ELF-1 (cell line): ENCODE measurements around the gene OLFM1.
"Not testable (repeated sequence)": the region's sequence is repeated elsewhere in the genome, so short reads cannot be mapped to it uniquely, and the experiment has no call there.

Experiments
- DNase-seq: peaks from one replicate; pipeline ENCODE4 v3.0.0-alpha.2; 2016; ENCODE audit warnings: low read depth, low spot score

Gene OLFM1

GRCh38 chr9:135131488-135131887, 44.0 kb downstream of the OLFM1 start:
- no peak for DNase-seq

- no peak for DNase-seq
These were observed 44.5 kb downstream of the OLFM1 start for GRCh38 chr9:135132008-135132407.

- no peak for DNase-seq
These were observed 47.0 kb downstream of the OLFM1 start for GRCh38 chr9:135134268-135135022.

GRCh38 chr9:135135171-135135928, 47.9 kb downstream of the OLFM1 start:
- no peak for DNase-seq

- no peak for DNase-seq
These were observed 48.5 kb downstream of the OLFM1 start for GRCh38 chr9:135135929-135136315.

GRCh38 chr9:135136481-135136880, 49.0 kb downstream of the OLFM1 start:
- no peak for DNase-seq

- DNase-seq: peak; percentile 89
These were observed 49.7 kb downstream of the OLFM1 start for GRCh38 chr9:135136991-135137832.

- DNase-seq: no peak
These were observed 50.8 kb downstream of the OLFM1 start for GRCh38 chr9:135138078-135138855.

GRCh38 chr9:135139366-135139959, 52.0 kb downstream of the OLFM1 start:
- DNase-seq: no peak

GRCh38 chr9:135141183-135141774, 53.8 kb downstream of the OLFM1 start:
- DNase-seq: no peak

GRCh38 chr9:135144581-135145170, 57.2 kb downstream of the OLFM1 start:
- peak; percentile 66 for DNase-seq

- DNase-seq: no peak
These were observed 57.8 kb downstream of the OLFM1 start for GRCh38 chr9:135145312-135145711.

GRCh38 chr9:135146241-135146640, 58.8 kb downstream of the OLFM1 start:
- no peak for DNase-seq

- no peak for DNase-seq
These were observed 59.5 kb downstream of the OLFM1 start for GRCh38 chr9:135146766-135147473.

GRCh38 chr9:135147474-135147805, 60.0 kb downstream of the OLFM1 start:
- no peak for DNase-seq

- no peak for DNase-seq
These were observed 60.5 kb downstream of the OLFM1 start for GRCh38 chr9:135147938-135148337.

GRCh38 chr9:135148386-135148785, 60.9 kb downstream of the OLFM1 start:
- no peak for DNase-seq

- not testable (repeated sequence) for DNase-seq
These were observed 62.4 kb downstream of the OLFM1 start for GRCh38 chr9:135149901-135150300.

GRCh38 chr9:135150981-135151380, 63.5 kb downstream of the OLFM1 start:
- DNase-seq: no peak
